Measurements from ENCODE around the gene NTN5. TPM values are rescaled to one million over a fixed set of nuclear protein-coding genes. Genes with fewer than 3 reads are reported as not detected.

Gene NTN5
- total and polyA plus RNA-seq, 9 of the 15 experiments (the other 6 are each of a cell fraction or from before 2014, with no cell fraction given) = not detected

DNA sequence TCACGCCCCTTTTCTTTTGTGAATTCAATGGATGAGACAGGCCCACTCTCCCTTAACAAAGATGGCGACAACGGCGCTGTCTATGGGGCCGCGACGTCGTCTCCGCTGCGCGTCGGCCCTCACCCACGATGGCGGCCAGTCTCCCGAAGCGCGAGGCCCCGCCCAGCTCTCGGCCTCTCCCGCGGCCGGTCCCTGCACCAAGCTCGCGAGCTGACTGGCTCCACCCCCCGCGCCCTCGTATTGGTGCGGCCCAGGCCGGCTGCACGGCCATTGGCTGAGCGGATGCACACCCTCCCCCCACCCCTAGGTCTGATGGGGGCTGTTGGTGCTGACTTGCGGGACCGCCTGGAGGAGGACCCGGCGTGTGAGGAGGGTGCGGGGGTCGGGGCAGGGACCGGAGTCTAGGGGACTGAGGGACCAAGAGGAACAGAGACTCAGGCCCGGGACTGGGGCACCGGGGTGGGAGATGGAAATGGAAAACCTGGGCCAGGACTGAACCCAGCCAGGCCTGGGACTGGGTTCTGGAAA lies 48.7 kb downstream of the NTN5 start (continued):
- TF ChIP-seq MYC (IDR thresholded peaks at IDR 0.05; ENCODE audit: low read depth, low read length) (peak; percentile 66), MYC (CRISPR knock-in tag; IDR thresholded peaks at IDR 0.05; ENCODE audit: borderline replicate concordance, low read depth) (no peak), RCOR1 (IDR thresholded peaks at IDR 0.05; ENCODE audit: borderline replicate concordance in 1 of 2, low read depth in 2 of 2, low read length in 2 of 2) (peak; percentile 35 to 43; a peak in 1 of 4 replicates), CC2D1A (IDR thresholded peaks at IDR 0.05) (no peak), NR2F6 (CRISPR knock-in tag; IDR thresholded peaks at IDR 0.05) (no peak), HNRNPL (IDR thresholded peaks at IDR 0.05; ENCODE audit: low read depth, low read length) (no peak), RBBP5 (IDR thresholded peaks at IDR 0.05; ENCODE audit: borderline replicate concordance, insufficient read depth, low read length, poor library complexity, severe bottlenecking) (no peak), POU5F1 (IDR thresholded peaks at IDR 0.05; ENCODE audit: borderline replicate concordance, low read depth, low read length, partially characterized antibody) (peak; percentile 44), ZBED1 (IDR thresholded peaks at IDR 0.05) (0 out of 2 replicates have a peak, but pooled peaks have one; percentile 26), ZNF717 (CRISPR knock-in tag; IDR thresholded peaks at IDR 0.05) (no peak), ESRRA (IDR thresholded peaks at IDR 0.05; ENCODE audit: borderline replicate concordance, low read depth) (peak; percentile 23; the same call in 1 of the 2 replicates), BDP1 (IDR thresholded peaks at IDR 0.05; ENCODE audit: insufficient read depth, insufficient read length) (no peak), CBFA2T2 (conservative IDR thresholded peaks at IDR 0.05) (no peak), EP300 (IDR thresholded peaks at IDR 0.05; ENCODE audit: low read length) (no peak), TSC22D4 (tag; IDR thresholded peaks at IDR 0.05) (no peak), NEUROD1 (IDR thresholded peaks at IDR 0.05; ENCODE audit: borderline replicate concordance, low read depth, low read length, partially characterized antibody) (no peak)
- TF ChIP-seq, protein P1, sequence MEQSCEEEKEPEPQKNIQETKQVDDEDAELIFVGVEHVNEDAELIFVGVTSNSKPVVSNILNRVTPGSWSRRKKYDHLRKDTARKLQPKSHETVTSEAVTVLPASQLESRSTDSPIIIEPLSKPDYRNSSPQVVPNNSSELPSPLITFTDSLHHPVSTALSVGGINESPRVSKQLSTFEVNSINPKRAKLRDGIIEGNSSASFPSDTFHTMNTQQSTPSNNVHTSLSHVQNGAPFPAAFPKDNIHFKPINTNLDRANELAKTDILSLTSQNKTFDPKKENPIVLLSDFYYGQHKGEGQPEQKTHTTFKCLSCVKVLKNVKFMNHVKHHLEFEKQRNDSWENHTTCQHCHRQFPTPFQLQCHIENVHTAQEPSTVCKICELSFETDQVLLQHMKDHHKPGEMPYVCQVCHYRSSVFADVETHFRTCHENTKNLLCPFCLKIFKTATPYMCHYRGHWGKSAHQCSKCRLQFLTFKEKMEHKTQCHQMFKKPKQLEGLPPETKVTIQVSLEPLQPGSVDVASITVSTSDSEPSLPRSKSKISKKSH (CRISPR knock-in tag; IDR thresholded peaks at IDR 0.05) = no peak
- TF ChIP-seq, protein P2, sequence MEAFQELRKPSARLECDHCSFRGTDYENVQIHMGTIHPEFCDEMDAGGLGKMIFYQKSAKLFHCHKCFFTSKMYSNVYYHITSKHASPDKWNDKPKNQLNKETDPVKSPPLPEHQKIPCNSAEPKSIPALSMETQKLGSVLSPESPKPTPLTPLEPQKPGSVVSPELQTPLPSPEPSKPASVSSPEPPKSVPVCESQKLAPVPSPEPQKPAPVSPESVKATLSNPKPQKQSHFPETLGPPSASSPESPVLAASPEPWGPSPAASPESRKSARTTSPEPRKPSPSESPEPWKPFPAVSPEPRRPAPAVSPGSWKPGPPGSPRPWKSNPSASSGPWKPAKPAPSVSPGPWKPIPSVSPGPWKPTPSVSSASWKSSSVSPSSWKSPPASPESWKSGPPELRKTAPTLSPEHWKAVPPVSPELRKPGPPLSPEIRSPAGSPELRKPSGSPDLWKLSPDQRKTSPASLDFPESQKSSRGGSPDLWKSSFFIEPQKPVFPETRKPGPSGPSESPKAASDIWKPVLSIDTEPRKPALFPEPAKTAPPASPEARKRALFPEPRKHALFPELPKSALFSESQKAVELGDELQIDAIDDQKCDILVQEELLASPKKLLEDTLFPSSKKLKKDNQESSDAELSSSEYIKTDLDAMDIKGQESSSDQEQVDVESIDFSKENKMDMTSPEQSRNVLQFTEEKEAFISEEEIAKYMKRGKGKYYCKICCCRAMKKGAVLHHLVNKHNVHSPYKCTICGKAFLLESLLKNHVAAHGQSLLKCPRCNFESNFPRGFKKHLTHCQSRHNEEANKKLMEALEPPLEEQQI (IDR thresholded peaks at IDR 0.05) = no peak
- TF ChIP-seq, protein P3, sequence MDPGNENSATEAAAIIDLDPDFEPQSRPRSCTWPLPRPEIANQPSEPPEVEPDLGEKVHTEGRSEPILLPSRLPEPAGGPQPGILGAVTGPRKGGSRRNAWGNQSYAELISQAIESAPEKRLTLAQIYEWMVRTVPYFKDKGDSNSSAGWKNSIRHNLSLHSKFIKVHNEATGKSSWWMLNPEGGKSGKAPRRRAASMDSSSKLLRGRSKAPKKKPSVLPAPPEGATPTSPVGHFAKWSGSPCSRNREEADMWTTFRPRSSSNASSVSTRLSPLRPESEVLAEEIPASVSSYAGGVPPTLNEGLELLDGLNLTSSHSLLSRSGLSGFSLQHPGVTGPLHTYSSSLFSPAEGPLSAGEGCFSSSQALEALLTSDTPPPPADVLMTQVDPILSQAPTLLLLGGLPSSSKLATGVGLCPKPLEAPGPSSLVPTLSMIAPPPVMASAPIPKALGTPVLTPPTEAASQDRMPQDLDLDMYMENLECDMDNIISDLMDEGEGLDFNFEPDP (CRISPR knock-in tag; IDR thresholded peaks at IDR 0.05) = no peak
- TF ChIP-seq, protein P4, sequence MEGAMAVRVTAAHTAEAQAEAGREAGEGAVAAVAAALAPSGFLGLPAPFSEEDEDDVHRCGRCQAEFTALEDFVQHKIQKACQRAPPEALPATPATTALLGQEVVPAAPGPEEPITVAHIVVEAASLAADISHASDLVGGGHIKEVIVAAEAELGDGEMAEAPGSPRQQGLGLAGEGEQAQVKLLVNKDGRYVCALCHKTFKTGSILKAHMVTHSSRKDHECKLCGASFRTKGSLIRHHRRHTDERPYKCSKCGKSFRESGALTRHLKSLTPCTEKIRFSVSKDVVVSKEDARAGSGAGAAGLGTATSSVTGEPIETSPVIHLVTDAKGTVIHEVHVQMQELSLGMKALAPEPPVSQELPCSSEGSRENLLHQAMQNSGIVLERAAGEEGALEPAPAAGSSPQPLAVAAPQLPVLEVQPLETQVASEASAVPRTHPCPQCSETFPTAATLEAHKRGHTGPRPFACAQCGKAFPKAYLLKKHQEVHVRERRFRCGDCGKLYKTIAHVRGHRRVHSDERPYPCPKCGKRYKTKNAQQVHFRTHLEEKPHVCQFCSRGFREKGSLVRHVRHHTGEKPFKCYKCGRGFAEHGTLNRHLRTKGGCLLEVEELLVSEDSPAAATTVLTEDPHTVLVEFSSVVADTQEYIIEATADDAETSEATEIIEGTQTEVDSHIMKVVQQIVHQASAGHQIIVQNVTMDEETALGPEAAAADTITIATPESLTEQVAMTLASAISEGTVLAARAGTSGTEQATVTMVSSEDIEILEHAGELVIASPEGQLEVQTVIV (CRISPR knock-in tag; IDR thresholded peaks at IDR 0.05; ENCODE audit: borderline replicate concordance) = no peak
